ENCODE measurements around the gene TMA7. TPM values are rescaled to one million over a fixed set of nuclear protein-coding genes. Genes with fewer than 3 reads are reported as not detected.

The TMA7 gene
- total RNA-seq, 1 experiment from 2014 or later, result 152 TPM

- ChIA-PET CTCF (no interaction called here), POLR2A (ENCODE audit: low non-redundant PET) (no interaction called here)
- intact Hi-C loops (cut with micrococcal nuclease; ENCODE audit: unreplicated experiment), result no loop called here
- Histone ChIP-seq H3K27me3 (replicated peaks; ENCODE audit: insufficient read depth, low read depth, low read length, poor library complexity) (no peaks in the 10 kb centered on the region), H3K4me3 (ENCODE audit: low read depth, low read length, poor library complexity, severe bottlenecking) (no peak overlapping the region), H3K9me3 (ENCODE audit: low read depth, low read length, poor library complexity, severe bottlenecking) (no peaks in the 10 kb centered on the region), H3K27ac (ENCODE audit: low read depth, low read length, poor library complexity, severe bottlenecking) (no peak overlapping the region), H3K36me3 (ENCODE audit: insufficient read depth, low read length, poor library complexity, severe bottlenecking) (no peaks in the 10 kb centered on the region), H3K4me1 (ENCODE audit: insufficient read depth, low read length, poor library complexity, severe bottlenecking) (no peaks in the 10 kb centered on the region)
- TF ChIP-seq EZH2 (IDR thresholded peaks at IDR 0.05; ENCODE audit: borderline replicate concordance, low read depth, low read length, poor library complexity, severe bottlenecking), result no peak
- TF ChIP-seq, protein P1, sequence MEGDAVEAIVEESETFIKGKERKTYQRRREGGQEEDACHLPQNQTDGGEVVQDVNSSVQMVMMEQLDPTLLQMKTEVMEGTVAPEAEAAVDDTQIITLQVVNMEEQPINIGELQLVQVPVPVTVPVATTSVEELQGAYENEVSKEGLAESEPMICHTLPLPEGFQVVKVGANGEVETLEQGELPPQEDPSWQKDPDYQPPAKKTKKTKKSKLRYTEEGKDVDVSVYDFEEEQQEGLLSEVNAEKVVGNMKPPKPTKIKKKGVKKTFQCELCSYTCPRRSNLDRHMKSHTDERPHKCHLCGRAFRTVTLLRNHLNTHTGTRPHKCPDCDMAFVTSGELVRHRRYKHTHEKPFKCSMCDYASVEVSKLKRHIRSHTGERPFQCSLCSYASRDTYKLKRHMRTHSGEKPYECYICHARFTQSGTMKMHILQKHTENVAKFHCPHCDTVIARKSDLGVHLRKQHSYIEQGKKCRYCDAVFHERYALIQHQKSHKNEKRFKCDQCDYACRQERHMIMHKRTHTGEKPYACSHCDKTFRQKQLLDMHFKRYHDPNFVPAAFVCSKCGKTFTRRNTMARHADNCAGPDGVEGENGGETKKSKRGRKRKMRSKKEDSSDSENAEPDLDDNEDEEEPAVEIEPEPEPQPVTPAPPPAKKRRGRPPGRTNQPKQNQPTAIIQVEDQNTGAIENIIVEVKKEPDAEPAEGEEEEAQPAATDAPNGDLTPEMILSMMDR (conservative IDR thresholded peaks at IDR 0.05; ENCODE audit: low read depth, low read length), result no peak
- DNase-seq (ENCODE audit: low spot score), result no peak
- no TSS peak for BruUV-seq (replicated peaks)
Measured at GRCh38 chr3:48420561-48420960, 19.5 kb upstream of the TMA7 start.

- DNase-seq (ENCODE audit: low spot score), result no peak
- no TSS peak for BruUV-seq (replicated peaks)
- Histone ChIP-seq H3K4me1 (ENCODE audit: insufficient read depth, low read length, poor library complexity, severe bottlenecking) (no peaks in the 10 kb centered on the region), H3K27ac (ENCODE audit: low read depth, low read length, poor library complexity, severe bottlenecking) (no peak overlapping the region), H3K27me3 (replicated peaks; ENCODE audit: insufficient read depth, low read depth, low read length, poor library complexity) (no peaks in the 10 kb centered on the region), H3K9me3 (ENCODE audit: low read depth, low read length, poor library complexity, severe bottlenecking) (no peaks in the 10 kb centered on the region), H3K36me3 (ENCODE audit: insufficient read depth, low read length, poor library complexity, severe bottlenecking) (no peaks in the 10 kb centered on the region), H3K4me3 (ENCODE audit: low read depth, low read length, poor library complexity, severe bottlenecking) (no peak overlapping the region)
- ChIA-PET CTCF (no interaction called here), POLR2A (ENCODE audit: low non-redundant PET) (no interaction called here)
- intact Hi-C loops (cut with micrococcal nuclease; ENCODE audit: unreplicated experiment), result no loop called here
- no peak for TF ChIP-seq EZH2 (IDR thresholded peaks at IDR 0.05; ENCODE audit: borderline replicate concordance, low read depth, low read length, poor library complexity, severe bottlenecking)
- TF ChIP-seq, protein P1 (conservative IDR thresholded peaks at IDR 0.05; ENCODE audit: low read depth, low read length), result no peak
Measured at GRCh38 chr3:48422272-48422671, 17.8 kb upstream of the TMA7 start.

GRCh38 chr3:48422681-48423080 lies 17.4 kb upstream of the TMA7 start:
- no peak for DNase-seq (ENCODE audit: low spot score)
- no peak overlapping the region for H3K4me3 ChIP-seq (ENCODE audit: low read depth, low read length, poor library complexity, severe bottlenecking)
- POLR2A ChIA-PET (ENCODE audit: low non-redundant PET), result no interaction called here
- no TSS peak for BruUV-seq (replicated peaks)
- no peaks in the 10 kb centered on the region for H3K9me3 ChIP-seq (ENCODE audit: low read depth, low read length, poor library complexity, severe bottlenecking)
- TF ChIP-seq, protein P1 (conservative IDR thresholded peaks at IDR 0.05; ENCODE audit: low read depth, low read length), result no peak
- TF ChIP-seq EZH2 (IDR thresholded peaks at IDR 0.05; ENCODE audit: borderline replicate concordance, low read depth, low read length, poor library complexity, severe bottlenecking), result no peak
- intact Hi-C loops (cut with micrococcal nuclease; ENCODE audit: unreplicated experiment), result no loop called here
- H3K27me3 ChIP-seq (replicated peaks; ENCODE audit: insufficient read depth, low read depth, low read length, poor library complexity), result no peaks in the 10 kb centered on the region
- CTCF ChIA-PET, result no interaction called here
- H3K36me3 ChIP-seq (ENCODE audit: insufficient read depth, low read length, poor library complexity, severe bottlenecking), result no peaks in the 10 kb centered on the region
- H3K27ac ChIP-seq (ENCODE audit: low read depth, low read length, poor library complexity, severe bottlenecking), result no peak overlapping the region
- H3K4me1 ChIP-seq (ENCODE audit: insufficient read depth, low read length, poor library complexity, severe bottlenecking), result no peaks in the 10 kb centered on the region
